Activated CD4-positive, alpha-beta T cell treated with anti-CD3 and anti-CD28 coated beads, Interleukin-2, amount 50 U/mL, for 16 hours (primary cell): ENCODE data around the gene CTPS2.

Source experiments
- DNase-seq: peaks from one replicate; pipeline ENCODE4 v3.0.0-alpha.2; 2020

Gene CTPS2

GRCh38 chrX:16711893-16712547, 449 bp downstream of the CTPS2 start:
- DNase-seq: no peak

- DNase-seq: no peak
Measured at GRCh38 chrX:16711219-16711811, 1.2 kb downstream of the CTPS2 start.

GRCh38 chrX:16708016-16708415, 4.5 kb downstream of the CTPS2 start:
- DNase-seq: no peak

GRCh38 chrX:16705370-16705769, 7.1 kb downstream of the CTPS2 start:
- DNase-seq: no peak

GRCh38 chrX:16702700-16703599, 9.5 kb downstream of the CTPS2 start:
- DNase-seq: no peak

- no peak for DNase-seq
Measured at GRCh38 chrX:16700734-16701133, 11.7 kb downstream of the CTPS2 start.

GRCh38 chrX:16699389-16699788, 13.1 kb downstream of the CTPS2 start:
- no peak for DNase-seq

GRCh38 chrX:16696956-16697355, 15.5 kb downstream of the CTPS2 start:
- DNase-seq: no peak

GRCh38 chrX:16695079-16695676, 17.3 kb downstream of the CTPS2 start:
- peak; percentile 64 for DNase-seq

- no peak for DNase-seq
Measured at GRCh38 chrX:16687514-16687913, 25.0 kb downstream of the CTPS2 start.

- no peak for DNase-seq
Measured at GRCh38 chrX:16683007-16683664, 29.3 kb downstream of the CTPS2 start.

- no peak for DNase-seq
Measured at GRCh38 chrX:16678689-16679088, 33.8 kb downstream of the CTPS2 start.

- DNase-seq: peak; percentile 32
Measured at GRCh38 chrX:16671005-16671404, 41.5 kb downstream of the CTPS2 start.

- no peak for DNase-seq
Measured at GRCh38 chrX:16666541-16666940, 45.9 kb downstream of the CTPS2 start.

- no peak for DNase-seq
Measured at GRCh38 chrX:16665089-16665488, 47.4 kb downstream of the CTPS2 start.

- no peak for DNase-seq
Measured at GRCh38 chrX:16664626-16665025, 47.8 kb downstream of the CTPS2 start.

GRCh38 chrX:16664074-16664473, 48.4 kb downstream of the CTPS2 start:
- no peak for DNase-seq

GRCh38 chrX:16662402-16662801, 50.1 kb downstream of the CTPS2 start:
- no peak for DNase-seq

- DNase-seq: no peak
Measured at GRCh38 chrX:16661495-16661894, 51.0 kb downstream of the CTPS2 start.

GRCh38 chrX:16659321-16659720, 53.1 kb downstream of the CTPS2 start:
- no peak for DNase-seq

GRCh38 chrX:16658284-16658683, 54.2 kb downstream of the CTPS2 start:
- DNase-seq: no peak

GRCh38 chrX:16654093-16654492, 58.4 kb downstream of the CTPS2 start:
- no peak for DNase-seq

GRCh38 chrX:16653424-16653823, 59.0 kb downstream of the CTPS2 start:
- DNase-seq: no peak
